GM21717 (cell line): ENCODE measurements around the gene KRT15.

Source experiments
- ATAC-seq: cut with Tn5 transposase; IDR thresholded peaks from one replicate; pipeline ENCODE4 v1.9.1; 2021; ENCODE audit warnings: mild to moderate bottlenecking, moderate library complexity; ENCODE audit not compliant: unreplicated experiment

The KRT15 gene

DNA sequence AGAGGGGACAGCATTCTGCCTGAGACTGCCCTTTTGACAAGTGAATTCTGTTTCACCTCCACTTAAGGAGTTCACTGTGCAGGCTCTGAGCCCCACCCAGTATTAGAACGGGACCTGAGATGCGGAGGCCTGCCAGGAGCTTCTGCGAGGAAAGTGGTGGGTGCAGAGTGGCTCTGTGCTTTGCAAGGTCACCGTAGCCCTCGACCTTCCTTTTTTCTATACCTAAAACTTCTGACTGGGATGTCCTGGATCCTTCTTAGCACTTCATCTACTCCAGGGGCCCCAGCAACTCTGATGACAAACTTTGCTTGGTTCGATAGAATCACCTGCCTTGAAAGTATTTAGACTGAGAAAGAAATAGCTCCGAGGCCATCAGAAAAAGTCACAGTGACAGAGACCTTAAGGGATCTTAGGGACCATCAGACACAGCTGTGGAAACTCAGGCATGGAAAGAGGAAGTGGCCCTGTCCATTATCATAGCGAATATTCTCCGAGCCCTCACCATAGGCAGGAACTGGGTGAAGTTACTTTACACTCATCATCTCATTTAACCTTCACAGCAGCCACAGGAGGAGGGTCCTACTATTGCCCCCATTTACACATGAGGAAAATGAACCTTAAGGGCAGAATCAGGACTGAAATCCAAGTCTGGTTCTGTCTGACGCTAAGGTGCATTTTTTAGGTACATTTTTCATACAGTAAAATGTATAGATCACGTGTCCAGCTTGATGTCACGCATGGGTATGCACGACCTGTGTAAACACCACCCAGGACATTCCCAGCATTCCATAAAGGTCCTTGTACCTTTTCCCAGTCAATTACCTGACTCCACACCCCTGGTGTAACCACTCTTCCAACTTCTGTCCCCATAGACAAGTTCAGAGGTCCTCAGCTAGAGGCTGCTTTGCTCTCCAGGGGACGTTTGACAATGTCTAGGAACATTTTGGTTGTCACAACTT lies 12.6 kb downstream of the KRT15 start:
- no peak for ATAC-seq

GRCh38 chr17:41505007-41505808 lies 13.5 kb downstream of the KRT15 start, which contains the start of gene KRT13:
KRT13 (minus strand) TSS chr17:41505612; CDS start chr17:41505550, 62 bp downstream.
- ATAC-seq = no peak

DNA sequence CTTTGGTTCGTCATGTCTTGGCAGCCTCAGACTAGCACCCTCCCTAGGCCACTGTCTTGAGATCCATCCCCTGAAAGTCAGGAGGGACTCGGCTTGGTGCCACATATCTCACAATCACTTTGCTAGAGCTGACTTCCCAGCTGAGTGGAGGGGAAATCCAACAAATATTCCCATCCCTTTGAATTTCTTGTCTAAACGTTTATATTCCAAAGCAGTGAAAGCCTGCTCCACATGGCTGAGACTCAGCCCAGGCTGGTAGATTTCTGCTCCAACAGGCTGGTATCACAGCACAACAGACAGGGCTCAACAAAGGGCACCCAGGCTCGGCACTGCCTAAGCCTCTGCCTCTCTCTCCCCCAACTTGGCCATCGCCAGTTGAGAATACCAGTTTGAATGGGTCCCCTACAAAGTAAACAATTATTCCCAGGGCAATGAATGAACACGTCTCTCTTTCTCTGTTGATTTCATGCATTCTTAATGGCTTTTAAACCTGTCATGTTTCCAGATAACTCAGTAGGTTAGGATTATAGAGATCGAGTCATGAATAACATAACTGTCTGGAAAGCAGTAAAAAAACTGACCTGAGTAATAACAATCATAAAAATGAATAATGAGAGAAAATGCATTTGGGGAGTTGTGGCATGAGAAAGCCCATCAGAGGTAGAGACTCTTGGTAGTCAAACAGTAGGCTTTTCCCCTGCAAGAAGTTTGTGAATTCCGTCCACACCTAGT lies 14.3 kb downstream of the KRT15 start:
- no peak for ATAC-seq

DNA sequence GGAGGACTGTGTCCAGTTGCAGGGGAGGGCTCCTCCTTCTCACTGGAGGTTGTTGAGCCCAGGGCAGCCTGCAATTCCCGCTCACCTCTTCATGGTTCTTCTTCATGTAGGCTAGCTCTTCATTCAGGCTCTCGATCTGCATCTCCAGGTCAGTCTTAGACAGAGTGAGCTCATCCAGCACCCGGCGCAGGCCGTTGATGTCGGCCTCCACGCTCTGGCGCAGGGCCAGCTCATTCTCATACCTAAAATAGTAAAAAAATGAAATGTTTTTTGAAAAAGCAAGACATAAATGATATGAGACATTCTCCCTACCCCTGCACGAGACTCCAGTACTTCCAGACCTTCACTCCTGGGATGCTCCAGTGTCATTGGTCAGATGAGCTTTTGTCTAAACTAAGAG lies 15.5 kb downstream of the KRT15 start:
- ATAC-seq = no peak

GRCh38 chr17:41500131-41500911 lies 18.4 kb downstream of the KRT15 start:
- no peak for ATAC-seq

DNA sequence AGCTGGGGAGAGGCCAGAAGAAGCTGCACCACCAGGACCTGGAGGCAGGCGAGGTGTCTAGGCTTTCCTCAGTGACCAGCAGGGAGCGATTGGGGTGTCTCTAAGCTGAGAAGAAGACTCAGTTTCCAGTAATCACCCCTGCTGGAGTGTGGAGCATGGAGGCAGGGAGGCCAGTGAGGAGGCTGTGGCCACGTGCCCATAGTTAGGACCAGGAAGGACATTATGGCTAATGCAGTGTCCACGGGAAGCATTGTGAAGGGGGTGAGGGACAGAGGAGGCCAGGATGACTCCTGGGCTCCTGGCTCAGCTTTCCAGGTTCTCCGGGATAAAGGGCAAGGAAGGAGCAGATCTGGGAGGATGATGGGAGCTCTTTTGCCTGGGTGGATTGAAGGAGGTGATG lies 19.0 kb downstream of the KRT15 start:
- no peak for ATAC-seq

DNA sequence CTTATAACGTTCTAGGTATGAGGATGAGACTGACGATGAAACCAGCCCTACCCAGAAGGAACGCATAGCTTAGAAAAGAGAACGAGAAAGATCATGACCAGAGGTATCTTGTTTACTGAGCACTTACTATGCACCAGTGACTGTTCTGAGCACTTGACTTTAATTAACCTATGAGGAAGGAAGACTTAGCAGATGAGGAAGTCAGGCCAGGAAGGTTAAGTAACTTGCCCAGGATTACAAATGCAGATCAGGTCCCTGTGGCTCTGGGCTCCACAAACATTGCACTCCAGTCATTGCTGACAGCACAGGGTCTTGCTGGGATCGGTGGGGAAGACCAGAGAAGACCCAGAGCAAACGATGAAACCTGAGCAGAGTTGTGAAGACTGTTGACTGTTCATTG lies 20.4 kb downstream of the KRT15 start:
- ATAC-seq = no peak

DNA sequence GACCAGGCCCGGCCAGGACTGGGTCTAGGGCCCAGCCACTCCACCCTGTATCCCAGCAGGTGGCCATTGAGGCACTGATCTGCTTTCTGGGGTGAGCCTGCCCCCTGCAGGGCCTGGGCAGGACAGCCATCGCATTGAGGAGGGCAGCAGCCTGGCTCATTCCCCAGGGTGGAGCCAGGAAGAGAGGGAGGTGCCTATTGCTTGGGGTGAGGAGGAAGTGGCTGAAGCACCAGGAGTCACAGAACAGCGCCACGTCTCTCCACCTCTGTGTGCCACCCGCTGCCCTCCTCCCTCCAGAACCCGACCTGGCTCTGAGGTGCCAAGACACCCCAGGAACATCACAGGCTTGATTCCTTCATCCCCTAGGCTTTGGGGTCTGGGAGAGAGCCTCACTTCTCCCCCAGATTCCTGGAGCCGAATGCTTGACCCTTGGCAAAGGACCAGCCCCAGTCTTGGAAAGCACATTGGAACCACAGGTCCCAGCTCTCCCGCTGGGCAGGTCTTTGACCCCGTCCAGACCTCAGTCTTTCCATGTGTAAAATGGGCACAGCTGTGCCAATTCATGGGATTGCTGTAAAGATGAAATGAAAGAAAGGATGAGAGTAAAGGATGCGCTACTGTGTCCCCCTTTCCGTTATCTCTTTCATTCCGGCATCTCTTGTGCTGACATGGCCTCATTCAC lies 21.7 kb downstream of the KRT15 start:
- ATAC-seq = no peak

- ATAC-seq = no peak
Measured at GRCh38 chr17:41494524-41494923, 24.2 kb downstream of the KRT15 start.

DNA sequence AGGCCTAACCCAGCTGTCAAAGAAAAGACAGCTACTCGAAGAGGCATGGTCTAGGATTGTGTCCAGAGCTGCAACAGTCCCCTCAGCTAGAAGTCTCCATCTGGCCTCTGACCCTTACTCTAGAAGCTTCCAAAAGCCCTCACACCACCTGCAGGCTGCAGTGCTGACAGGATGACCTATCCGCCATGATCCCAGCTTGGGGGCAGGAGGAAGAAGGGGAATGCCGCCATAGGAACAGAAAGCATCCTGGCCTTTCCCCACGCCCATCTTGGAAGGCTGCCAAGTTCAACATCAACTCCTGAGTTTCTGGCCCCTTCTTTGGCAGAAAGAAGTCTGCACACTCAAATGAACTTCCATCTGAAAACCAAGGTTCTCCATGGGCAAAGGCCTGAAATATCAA lies 25.9 kb downstream of the KRT15 start:
- no peak for ATAC-seq

- no peak for ATAC-seq
Measured at GRCh38 chr17:41492351-41492750, 26.3 kb downstream of the KRT15 start.

DNA sequence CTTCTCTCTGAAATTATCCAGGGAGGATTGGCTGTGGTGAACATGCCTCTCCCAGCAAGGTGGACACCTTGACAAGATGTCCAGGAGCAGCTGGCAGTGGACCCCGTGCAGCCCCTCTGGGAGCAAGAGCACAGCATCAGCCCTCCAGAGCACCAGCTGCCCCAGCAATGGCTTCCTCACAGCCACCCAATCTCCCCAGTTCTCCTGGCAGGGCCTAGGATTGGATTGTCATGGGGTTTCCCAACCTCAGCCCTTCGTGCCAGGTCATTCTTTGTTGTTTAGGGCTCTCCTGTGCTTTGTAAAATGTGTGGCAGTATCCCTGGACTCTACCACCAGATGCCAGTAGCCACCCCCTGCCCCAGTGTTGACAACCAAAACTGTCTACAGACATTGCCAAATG lies 27.2 kb downstream of the KRT15 start:
- ATAC-seq = no peak

DNA sequence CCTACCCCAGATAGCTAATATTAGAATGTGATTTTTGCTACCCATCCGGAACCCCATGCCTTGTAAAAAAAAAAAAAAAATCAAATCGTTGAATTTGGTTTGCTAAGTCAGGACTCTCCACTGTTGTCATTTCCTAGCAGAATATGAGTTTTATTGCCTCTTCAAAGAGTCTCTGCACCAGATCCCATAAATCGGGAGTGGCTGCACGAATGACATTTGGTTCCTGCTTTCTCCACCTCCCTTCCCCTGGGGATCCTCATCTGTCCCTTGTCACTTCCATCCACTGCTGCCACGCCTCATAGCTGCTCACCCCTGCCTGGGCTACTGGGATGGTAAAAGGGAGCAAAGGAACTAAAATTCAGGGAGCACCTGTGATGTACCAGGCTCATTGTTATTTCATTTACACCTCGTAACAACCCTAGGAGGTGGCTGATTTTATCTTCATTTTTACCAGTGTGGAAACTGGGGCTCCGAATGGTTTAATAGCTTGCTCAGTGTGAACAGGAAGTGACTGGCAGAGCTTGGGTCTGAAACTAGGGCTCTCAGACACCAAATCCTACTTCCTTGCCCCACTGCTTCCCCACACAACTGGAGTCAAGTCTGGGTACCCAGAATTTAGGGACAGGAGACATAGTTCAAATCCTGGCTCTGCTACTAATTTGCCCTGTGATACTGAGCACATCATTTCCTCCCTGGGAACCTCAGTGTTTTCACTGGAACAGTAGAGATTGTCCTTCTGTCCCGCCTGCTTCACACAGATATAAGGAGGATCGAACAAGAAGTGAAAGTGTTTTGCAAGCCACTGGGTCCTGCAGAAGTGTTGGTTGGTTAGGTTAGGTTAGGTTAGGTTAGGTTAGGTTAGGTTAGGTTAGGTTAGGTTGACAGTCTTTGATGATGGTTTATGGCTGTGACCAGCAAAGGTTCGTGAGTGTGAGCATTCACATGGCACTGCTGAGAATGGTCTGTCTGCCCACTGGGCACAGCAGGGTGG lies 28.4 kb downstream of the KRT15 start:
- no peak for ATAC-seq

DNA sequence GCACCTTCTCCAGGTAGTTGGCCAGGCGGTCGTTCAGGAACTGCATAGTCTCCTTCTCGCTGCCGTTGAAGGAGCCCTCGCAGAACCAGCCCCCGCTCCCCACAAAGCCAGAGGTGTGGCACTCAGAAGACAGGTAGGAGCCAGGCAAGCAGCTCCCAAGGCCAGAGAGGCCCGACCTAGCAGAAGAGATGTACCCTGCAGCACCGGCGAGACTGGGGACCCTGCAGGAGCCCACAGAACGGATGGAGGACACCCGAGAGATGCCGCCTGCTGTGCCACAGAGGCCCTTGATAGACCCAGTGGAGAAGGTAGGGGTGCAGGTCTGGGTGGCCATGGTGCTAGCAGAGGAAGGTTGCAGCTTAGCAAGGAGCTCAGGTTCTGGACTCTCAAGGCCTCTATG lies 29.2 kb downstream of the KRT15 start, which contains the start of gene KRT36:
KRT36 (minus strand) TSS at position 380 of the 400 bp plus-strand sequence; CDS start at position 334, 46 bp downstream.
- ATAC-seq = no peak

- ATAC-seq = no peak
Measured at GRCh38 chr17:41486809-41487530, 31.7 kb downstream of the KRT15 start.

DNA sequence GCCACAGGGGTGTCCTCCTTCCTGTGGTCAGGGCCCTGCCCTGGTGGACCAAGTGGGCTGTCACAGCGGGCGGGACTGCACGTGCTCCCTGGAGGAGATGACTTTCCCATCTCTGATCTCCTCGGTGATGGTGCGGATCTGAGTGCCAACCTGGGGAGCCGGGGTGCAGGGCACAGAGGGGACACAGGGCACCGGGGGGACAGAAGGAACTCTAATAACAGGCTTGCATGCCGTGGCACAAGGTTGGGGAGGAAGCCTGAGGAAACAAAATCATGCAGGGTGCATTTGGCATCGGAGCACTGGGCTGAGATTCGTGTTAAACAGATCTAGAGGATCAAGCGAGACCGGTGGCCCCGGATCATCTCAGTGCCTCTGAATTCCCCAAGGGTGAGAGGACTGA lies 32.4 kb downstream of the KRT15 start:
- ATAC-seq = no peak

GRCh38 chr17:41484920-41485904 lies 33.5 kb downstream of the KRT15 start:
- no peak for ATAC-seq
